SH-SY5Y (cell line): ENCODE measurements around the gene GAS6.

Source experiments
- GATA2 ChIP-seq: IDR thresholded peaks from 2 replicates; pipeline ENCODE4 v1.6.1; 2011; ENCODE audit warnings: mild to moderate bottlenecking, low read depth, low read length
- GATA3 ChIP-seq: IDR thresholded peaks from 2 replicates; pipeline ENCODE4 v1.6.1; 2011; ENCODE audit warnings: low read depth, mild to moderate bottlenecking, low read length, moderate library complexity

DNA sequence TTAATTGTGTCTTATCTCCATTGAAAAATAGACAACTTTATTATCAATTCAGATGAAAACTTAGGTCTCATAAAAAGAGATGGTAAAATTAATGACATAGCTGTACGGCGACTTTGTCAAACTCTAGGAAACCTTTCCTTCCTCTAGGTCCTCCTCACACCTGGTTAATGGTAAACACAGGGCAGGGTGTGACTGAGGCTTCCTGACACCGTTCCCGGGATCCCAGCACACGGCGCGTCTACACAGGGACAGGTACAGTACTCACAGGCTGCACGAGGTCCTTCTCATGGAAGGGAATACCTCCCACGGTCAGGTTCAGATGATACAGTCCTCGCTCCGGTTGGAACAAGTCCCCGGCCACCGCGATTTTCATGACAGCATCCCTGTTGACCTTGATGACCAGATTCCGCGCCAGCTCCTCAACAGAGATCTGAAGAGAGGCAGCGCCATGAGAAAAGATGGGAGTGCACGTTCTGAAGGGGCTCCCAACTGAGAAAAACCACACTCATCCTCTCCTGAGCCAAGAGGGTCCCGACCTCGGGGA is 35.5 kb downstream of the GAS6 start:
- TF ChIP-seq GATA3 (no peak), GATA2 (no peak)
